Dedifferentiated amniotic fluid mesenchymal stem cell (primary cell): ENCODE data around the gene CCNA2.

Experiments
- DNase-seq: peaks from one replicate; pipeline ENCODE4 v3.0.0-alpha.2; 2016; ENCODE audit errors: extremely low spot score

The CCNA2 gene

DNA sequence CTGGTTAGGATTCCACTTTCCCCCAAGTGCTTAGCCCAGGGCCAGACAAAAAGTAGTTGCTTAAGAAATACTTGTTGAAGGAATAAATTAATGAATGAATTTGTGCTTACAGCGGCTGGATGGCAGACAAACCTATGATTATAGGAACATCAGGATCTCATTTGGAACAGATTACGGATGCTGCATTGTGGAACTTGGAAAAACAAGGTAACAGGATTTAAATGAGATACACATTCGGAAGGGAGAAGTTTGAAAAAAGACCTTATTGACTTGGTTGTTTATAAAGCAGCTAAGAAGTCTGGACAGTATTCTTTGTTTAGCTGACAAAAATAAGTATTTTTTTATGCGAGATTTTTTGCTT, 22.0 kb downstream of the CCNA2 start:
- no peak for DNase-seq

GRCh38 chr4:121800961-121801714, 22.5 kb downstream of the CCNA2 start, which contains the start of gene EXOSC9:
EXOSC9 (plus strand) TSS chr4:121801323; CDS start chr4:121801425, 102 bp downstream.
- peak; percentile 94 for DNase-seq

DNA sequence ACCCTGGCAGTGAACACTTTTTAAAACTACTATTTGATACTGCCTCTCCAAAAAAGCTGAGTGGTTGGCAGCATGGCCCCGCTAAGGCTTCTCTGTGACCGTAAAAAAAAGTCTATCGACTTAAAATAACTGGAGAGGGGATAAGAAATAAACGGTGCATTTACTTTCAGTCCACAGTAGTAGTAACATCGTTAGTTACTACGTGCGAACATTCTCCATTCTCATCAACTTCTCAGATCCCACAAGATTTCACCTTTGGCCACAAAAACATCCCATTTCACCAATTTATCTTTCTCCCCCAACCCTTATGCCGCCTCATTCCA, 23.1 kb downstream of the CCNA2 start:
- DNase-seq, result no peak

DNA sequence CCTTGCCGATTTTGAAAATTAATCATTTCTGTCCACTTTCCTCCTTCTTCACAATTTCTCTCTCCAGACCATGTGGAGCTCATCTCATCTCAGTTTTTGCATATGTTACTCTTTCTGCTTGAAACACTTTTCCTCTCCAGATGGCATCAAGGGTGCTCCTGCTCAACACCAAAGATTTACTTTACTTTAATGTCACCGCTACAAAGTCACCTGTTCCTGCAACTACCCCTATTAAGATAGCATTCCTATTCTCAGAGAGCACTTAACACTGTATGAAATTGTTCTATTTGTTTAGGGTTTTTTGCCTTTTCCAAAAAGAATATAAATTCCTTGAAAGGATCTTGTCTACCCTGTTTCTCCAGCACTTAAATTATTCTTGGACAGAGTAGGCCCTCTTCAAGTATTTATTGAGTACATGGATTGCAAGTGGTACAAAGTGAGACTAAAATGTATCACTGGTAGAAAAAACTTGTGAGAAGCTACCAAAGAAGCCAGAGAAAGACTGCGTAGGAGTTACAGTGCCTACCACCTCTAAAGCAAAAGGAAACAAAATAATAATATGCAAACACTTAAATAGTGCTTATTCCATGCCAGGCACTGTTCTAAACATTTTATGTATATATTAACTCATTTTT, 23.7 kb downstream of the CCNA2 start:
- DNase-seq, result no peak

DNA sequence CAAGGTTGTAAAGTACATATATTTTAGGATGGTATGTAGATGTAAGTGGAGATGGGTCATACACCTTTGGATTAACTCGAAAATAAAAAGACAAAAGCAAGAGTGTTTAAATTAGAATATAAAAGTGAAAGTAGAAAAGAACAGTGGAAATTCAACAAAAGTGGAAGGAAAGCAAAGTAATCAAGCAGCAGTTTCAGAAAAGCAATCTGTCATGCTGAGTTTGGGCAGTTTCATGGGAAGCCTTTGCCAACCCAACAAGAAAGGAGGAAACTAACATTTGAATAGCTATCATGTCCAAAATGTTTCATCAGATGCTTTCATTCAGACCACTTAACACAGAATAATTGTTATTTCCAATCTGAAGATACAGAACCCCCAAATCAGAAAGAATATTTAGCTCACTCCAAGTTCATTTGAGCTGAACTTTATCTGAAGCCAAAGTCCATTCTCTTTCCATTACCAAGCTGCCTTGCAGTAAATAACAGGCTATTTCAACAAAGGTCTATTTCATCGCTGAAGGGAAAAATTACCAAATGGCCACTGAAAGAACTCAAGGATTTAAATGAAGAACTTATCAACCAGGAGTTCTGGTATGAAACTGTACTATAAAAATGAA, 24.4 kb downstream of the CCNA2 start:
- DNase-seq, result no peak

GRCh38 chr4:121796283-121796682, 27.4 kb downstream of the CCNA2 start:
- DNase-seq, result no peak

GRCh38 chr4:121794505-121795188, 29.0 kb downstream of the CCNA2 start:
- DNase-seq, result no peak

DNA sequence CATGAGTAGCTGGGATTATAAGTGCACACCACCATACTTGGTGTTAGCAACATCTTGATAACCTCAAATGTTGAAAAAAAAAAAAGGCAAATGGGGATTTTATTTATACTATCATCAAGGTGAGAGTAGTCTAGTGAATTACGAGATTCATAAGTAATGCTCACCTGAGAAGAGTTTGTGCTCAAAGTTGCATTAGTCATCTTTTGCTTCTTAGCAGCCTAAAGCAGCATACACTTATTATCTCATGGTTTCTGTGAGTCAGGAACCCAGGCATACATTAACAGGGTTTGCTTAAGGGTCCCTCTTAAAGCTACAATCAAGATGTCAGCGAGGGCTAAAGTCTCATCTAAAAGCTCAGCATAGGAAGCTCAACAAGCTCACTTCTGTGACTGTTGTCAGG, 30.7 kb downstream of the CCNA2 start:
- DNase-seq, result no peak

GRCh38 chr4:121791481-121791880, 32.2 kb downstream of the CCNA2 start:
- peak; percentile 61 for DNase-seq

DNA sequence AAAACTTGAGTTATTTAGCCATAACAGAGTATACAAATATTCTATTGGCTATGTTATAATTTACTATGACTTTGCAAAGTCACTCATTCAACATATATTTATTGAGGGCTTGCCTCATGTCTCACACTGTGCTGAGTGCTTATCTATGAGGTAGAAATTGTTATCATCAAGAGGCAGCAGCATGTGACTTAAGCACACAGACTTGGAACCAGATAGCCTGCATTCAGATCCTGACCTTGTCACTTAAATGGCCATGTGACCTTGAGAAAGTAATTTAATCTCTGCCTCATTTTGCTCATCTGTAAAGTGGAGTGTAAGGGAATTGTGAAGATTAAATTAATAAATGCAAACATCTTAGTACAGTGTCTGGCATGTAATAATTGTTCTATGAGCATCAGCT, 32.7 kb downstream of the CCNA2 start:
- no peak for DNase-seq

DNA sequence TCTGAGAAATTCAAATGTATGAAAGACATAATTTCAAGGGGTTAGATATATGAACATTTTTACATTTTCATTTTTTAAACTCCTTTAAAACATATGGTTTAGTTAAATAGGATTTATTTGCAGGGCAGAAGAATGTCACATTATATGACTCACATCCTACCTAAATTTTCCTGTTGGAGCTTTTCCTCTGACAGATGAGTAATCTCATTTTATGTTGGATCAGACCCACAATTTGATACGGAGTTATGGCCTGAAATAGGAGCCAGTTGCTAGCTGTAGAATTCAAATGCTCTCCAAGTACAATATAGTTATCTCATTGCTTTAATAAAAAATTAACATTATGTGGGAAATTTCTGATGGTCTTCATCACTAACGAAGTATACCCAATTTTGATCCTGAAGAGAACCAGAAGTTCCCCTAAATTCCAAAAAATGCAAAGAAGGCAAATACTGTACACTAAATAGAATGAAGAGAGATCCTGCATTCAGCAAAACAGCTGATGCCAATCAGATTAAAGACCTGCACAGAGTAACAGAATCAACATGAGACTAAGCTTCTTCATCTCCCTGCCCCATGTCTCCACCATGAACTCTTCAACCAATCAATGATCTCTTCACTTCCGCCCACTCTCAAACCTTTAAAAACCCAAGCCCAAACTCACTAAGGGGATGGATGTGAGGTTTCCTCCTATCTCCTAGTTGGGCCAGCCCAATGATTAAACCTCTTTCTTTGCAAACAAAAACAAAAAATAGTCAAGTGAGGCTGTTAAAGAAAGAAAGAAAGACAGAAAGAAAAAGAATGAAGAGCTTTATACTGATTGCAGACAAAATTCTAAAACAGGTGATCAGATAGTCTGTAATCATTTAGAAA, 33.5 kb downstream of the CCNA2 start:
- peak; percentile 75 for DNase-seq

GRCh38 chr4:121789455-121789854, 34.2 kb downstream of the CCNA2 start:
- DNase-seq, result no peak

DNA sequence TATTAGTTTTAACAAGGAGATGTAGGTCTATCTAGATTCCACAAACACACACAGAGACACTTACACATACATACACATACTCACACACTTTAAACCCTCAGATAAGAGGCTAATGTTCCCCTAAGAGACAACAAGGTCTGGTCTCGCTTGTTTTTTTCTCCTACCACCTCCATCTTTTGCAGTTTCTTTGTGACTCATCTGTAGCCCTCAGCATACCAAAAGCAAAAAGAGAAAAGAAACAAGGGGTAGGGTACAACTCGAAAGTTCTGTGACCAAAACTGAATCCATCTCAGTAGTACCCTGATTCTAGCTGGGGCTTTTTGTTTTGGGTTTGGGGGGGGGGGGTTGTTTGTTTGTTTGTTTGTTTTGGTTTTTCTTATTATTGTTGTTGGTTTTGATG, 34.8 kb downstream of the CCNA2 start:
- no peak for DNase-seq

DNA sequence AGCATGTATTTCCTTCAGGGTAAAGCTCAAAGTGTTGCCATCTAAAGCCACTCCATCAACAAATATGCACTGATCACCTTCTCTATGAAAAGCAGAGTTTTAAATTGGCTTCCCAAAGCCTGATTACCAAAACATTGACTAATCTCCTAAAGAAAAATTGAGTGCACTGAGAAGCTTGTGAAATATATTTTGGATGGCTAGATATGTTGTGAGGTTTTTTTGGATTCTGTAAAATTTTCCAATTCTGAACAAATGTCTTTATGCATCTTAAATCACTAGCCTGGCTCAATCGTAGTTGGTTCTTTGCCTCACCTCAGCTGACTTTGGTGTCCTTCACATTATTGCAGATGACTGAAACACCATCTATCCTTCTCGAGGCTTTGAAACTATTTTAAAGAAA, 37.5 kb downstream of the CCNA2 start:
- no peak for DNase-seq

- DNase-seq, result peak; percentile 24
Measured at GRCh38 chr4:121785479-121785878, 38.2 kb downstream of the CCNA2 start.

DNA sequence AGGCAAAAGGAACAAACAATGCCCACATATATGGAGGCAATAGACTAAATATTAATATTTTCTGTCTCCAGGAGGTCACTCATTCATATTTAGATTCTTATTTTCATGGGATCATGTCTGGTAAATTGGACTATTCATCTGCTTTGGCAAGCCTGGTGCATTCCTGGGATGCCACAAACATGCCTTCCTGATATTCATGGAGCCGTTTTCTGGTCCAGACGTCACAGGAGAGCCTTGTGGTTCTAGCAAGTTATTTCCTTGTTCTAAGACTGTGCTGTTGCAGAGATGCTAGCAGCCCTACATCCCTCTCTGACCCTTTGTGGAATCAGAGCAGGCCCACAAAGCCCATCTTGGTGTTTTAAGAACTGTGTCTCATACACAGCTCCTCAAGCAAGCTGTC, 38.7 kb downstream of the CCNA2 start:
- DNase-seq, result peak; percentile 93

DNA sequence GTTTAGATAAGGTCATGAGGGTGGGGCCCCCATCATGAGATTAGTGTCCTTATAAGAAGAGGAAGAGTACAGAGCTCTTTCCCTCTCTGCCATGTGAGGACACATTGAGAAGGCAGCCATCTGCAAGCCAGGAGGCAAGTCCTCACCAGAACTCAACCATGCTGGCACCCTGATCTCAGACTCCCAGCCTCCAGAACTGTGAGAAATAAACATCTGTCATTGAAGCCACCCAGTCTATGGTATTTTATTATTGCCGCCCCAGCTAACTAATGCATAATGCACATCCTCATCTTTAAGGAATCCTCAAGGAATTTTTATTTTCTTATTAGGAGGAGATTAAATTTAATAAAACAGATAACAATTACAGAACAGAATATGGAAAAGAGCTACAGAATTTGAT, 39.3 kb downstream of the CCNA2 start:
- no peak for DNase-seq

DNA sequence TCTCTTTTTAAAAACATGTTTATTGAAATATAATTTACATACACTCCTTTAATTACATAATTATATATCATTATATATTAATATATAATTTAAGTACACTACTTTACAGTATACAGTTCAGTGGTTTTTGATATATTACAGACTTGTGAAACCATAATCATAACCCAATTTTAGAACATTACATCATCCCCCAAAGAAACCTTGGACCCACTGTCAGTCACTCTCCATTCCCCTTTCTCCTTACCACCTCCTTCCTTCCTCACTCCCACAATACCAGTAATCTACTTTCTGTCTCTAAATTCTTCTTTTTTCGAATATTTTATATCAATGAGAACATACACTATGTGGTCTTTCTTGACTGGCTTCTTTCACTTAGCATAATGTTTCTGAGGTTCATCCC, 40.5 kb downstream of the CCNA2 start:
- DNase-seq, result no peak

GRCh38 chr4:121778991-121779628, 44.6 kb downstream of the CCNA2 start:
- no peak for DNase-seq

DNA sequence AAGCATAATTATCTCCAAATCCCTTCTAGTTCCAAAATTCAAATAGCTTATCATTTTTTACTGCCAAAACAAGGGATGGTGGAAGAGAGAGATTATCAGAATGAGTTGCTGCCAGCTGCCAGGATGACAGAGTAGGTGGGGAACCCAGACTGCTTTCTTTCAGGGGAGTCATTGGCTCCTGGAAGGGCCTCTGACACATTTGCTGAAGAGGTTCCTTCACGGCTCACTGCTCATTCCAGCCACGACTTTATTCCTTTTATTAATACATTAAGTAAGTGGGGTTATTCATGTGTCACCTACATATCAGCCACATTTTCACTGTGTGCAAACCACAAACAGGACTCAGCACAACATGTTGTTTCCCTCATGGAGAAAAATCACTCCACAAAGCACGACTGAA, 46.1 kb downstream of the CCNA2 start:
- no peak for DNase-seq
